B cell (primary cell): Measurements from ENCODE around the gene CDC42. TPM values are rescaled to one million over a fixed set of nuclear protein-coding genes. Genes with fewer than 3 reads are reported as not detected.

Experiments
- ATAC-seq: fragments of 200-7000 bp; cut with Tn5 transposase; one replicate; pipeline ENCODE4 v1.10.0; 2021; ENCODE audit warnings: low read depth, mild to moderate bottlenecking, moderate number of reproducible peaks, moderate library complexity
- CTCF ChIA-PET: fragments of 350-600 bp; sonication (Branson Sonifier 250); formaldehyde crosslinking; loops from one replicate; lab custom pipeline; 2021; ENCODE audit warnings: antibody characterized with exemption, inconsistent platforms; lab: Charles Lee
- POLR2A ChIA-PET: fragments of 350-600 bp; sonication (Branson Sonifier 250); formaldehyde crosslinking; loops from one replicate; lab custom pipeline; 2021; ENCODE audit warnings: antibody characterized with exemption; lab: Charles Lee
- DNase-seq: peaks from one replicate; pipeline ENCODE4 v3.0.0; 2013
- H2AFZ ChIP-seq: 2 replicates; pipeline ENCODE4 v1.6.1; 2012; ENCODE audit warnings: mild to moderate bottlenecking, low read depth, low read length; ENCODE audit not compliant: insufficient read depth, poor library complexity, severe bottlenecking
- H3K27ac ChIP-seq, 2 donors: 1 replicate in 1 of 2; 2 replicates in 1 of 2; pipeline ENCODE4 v1.5.1; 2012 to 2013; ENCODE audit warnings: low read length in 2 of 2, mild to moderate bottlenecking in 2 of 2, moderate library complexity in 1 of 2
- H3K27me3 ChIP-seq, 4 experiments: fragments of 200-600 bp in 1 of 4; sonication (generic) in 1 of 4; replicated peaks in 1 of 4; 1 replicate in 2 of 4; 2 replicates in 2 of 4; pipeline versions ENCODE4 v1.6.1 to v1.7.0; 2013 to 2016; ENCODE audit warnings: low read length in 3 of 4, mild to moderate bottlenecking in 2 of 4, mixed read lengths in 1 of 4, moderate library complexity in 1 of 4; ENCODE audit not compliant: insufficient read depth in 4 of 4, control insufficient read depth in 3 of 4; ENCODE audit errors: control extremely low read depth in 1 of 4
- H3K36me3 ChIP-seq, 2 experiments: replicated peaks in 1 of 2; 1 replicate in 1 of 2; 2 replicates in 1 of 2; pipeline versions ENCODE4 v1.6.1 to v1.7.1; 2013; ENCODE audit warnings: low read length in 1 of 2; ENCODE audit not compliant: insufficient read depth in 2 of 2, control insufficient read depth in 1 of 2; ENCODE audit errors: control extremely low read depth in 1 of 2, extremely low read depth in 1 of 2
- H3K4me1 ChIP-seq, 2 donors: fragments of 200-600 bp in 1 of 2; sonication (generic) in 1 of 2; 1 replicate in 1 of 2; 2 replicates in 1 of 2; pipeline versions ENCODE4 v1.5.1 to v1.6.1; 2013 to 2017; ENCODE audit warnings: low read length in 2 of 2; ENCODE audit not compliant: control insufficient read depth in 2 of 2, insufficient read depth in 2 of 2
- H3K4me2 ChIP-seq: replicated peaks from 2 replicates; pipeline ENCODE3; 2012; ENCODE audit warnings: mild to moderate bottlenecking, low read depth, low read length; ENCODE audit not compliant: poor library complexity, severe bottlenecking
- H3K4me3 ChIP-seq, 5 experiments: fragments of 200-600 bp in 1 of 5; sonication (generic) in 1 of 5; 1 replicate in 3 of 5; 2 replicates in 2 of 5; pipeline versions ENCODE4 v1.5.1 to v1.7.0; 2011 to 2016; ENCODE audit warnings: low read length in 4 of 5, mild to moderate bottlenecking in 4 of 5, low read depth in 2 of 5, control low read depth in 1 of 5, moderate library complexity in 1 of 5; ENCODE audit not compliant: insufficient read depth in 1 of 5; ENCODE audit errors: control extremely low read depth in 1 of 5, extremely low read depth in 1 of 5
- H3K79me2 ChIP-seq: fragments of 200-600 bp; sonication (generic); one replicate; pipeline ENCODE4 v1.6.0; 2016; ENCODE audit warnings: low read length; ENCODE audit not compliant: control insufficient read depth, insufficient read depth
- H3K9ac ChIP-seq: fragments of 200-600 bp; sonication (generic); 2 replicates; pipeline ENCODE4 v1.6.1; 2017; ENCODE audit warnings: mild to moderate bottlenecking, low read length, moderate library complexity
- H3K9me3 ChIP-seq, 3 donors: one replicate each; pipeline versions ENCODE4 v1.6.1 to v1.7.1; 2013; ENCODE audit warnings: low read length in 2 of 3; ENCODE audit not compliant: control insufficient read depth in 2 of 3, insufficient read depth in 1 of 3; ENCODE audit errors: control extremely low read depth in 1 of 3
- H4K20me1 ChIP-seq: 2 replicates; pipeline ENCODE4 v1.6.0; 2012; ENCODE audit warnings: mild to moderate bottlenecking, low read length; ENCODE audit not compliant: insufficient read depth, control insufficient read depth, poor library complexity, severe bottlenecking
- H3K27ac Mint-ChIP-seq: one replicate; pipeline ENCODE4 v1.8.0; 2021; ENCODE audit warnings: mixed read lengths
- H3K27me3 Mint-ChIP-seq: one replicate; pipeline ENCODE4 v1.8.0; 2021; ENCODE audit warnings: mixed read lengths
- H3K4me1 Mint-ChIP-seq: one replicate; pipeline ENCODE4 v1.8.0; 2021; ENCODE audit warnings: mixed read lengths
- H3K4me3 Mint-ChIP-seq: one replicate; pipeline ENCODE4 v1.8.0; 2021; ENCODE audit warnings: mixed read lengths
- H3K9me3 Mint-ChIP-seq: one replicate; pipeline ENCODE4 v1.8.0; 2022; ENCODE audit warnings: mixed read lengths; ENCODE audit not compliant: insufficient read depth
- EZH2 ChIP-seq: IDR thresholded peaks from 2 replicates; pipeline ENCODE4 v1.6.1; 2012; ENCODE audit warnings: borderline replicate concordance, low read depth, mild to moderate bottlenecking, moderate library complexity, low read length; ENCODE audit not compliant: insufficient read depth, poor library complexity, severe bottlenecking
- WGBS: methylation state at CpG from one replicate; pipeline ENCODE4 v1.1.5; 2013; ENCODE audit warnings: missing lambda C conversion rate; ENCODE audit not compliant: insufficient coverage; 5-methylcytosine and 5-hydroxymethylcytosine counted together
- intact Hi-C: fragments of 100-400 bp; cut with micrococcal nuclease; formaldehyde crosslinking; loops from one replicate; pipeline ENCODE4 v1.10.0; 2022
- polyA plus RNA-seq: library from polyadenylated mRNA; depleted of rRNA; stranded (reverse); fragments of >200 nt; gene quantifications from 2 replicates; pipeline ENCODE4 v1.2.3, GENCODE V29; 2012
- total RNA-seq, 2 donors: library from RNA; stranded (reverse); fragments of 120-200 nt in 1 of 2; gene quantifications; 1 replicate in 1 of 2; 2 replicates in 1 of 2; pipeline versions ENCODE4 v1.2.3 to v1.2.4, GENCODE V29; 2013 to 2022
- TF ChIP-seq, protein P1 (sequence below): fragments of 200-600 bp; IDR thresholded peaks from one replicate; pipeline ENCODE4 v1.8.0; 2022; ENCODE audit warnings: antibody characterized with exemption, mild to moderate bottlenecking

Gene CDC42
- total and polyA plus RNA-seq, 2 donors (not counting 1 experiment from before 2014, with no cell fraction given) = 111 to 202 TPM

- H3K4me1 Mint-ChIP-seq = peaks cover 11% of the 10 kb centered on the region
- no peak for DNase-seq
- no peak overlapping the region for H2AFZ ChIP-seq
- no peaks in the 10 kb centered on the region for H4K20me1 ChIP-seq
- intact Hi-C loops = no loop called here
- CTCF ChIA-PET = interaction anchor here (1.0 to 1.5 kb wide), 3 partner anchors 8 to 508 kb away, joined by 3 to 4 read pairs (median 3); no protein-coding TSS in a partner anchor
- peaks cover 9% of the 10 kb centered on the region for H3K27me3 Mint-ChIP-seq
- TF ChIP-seq, protein P1, sequence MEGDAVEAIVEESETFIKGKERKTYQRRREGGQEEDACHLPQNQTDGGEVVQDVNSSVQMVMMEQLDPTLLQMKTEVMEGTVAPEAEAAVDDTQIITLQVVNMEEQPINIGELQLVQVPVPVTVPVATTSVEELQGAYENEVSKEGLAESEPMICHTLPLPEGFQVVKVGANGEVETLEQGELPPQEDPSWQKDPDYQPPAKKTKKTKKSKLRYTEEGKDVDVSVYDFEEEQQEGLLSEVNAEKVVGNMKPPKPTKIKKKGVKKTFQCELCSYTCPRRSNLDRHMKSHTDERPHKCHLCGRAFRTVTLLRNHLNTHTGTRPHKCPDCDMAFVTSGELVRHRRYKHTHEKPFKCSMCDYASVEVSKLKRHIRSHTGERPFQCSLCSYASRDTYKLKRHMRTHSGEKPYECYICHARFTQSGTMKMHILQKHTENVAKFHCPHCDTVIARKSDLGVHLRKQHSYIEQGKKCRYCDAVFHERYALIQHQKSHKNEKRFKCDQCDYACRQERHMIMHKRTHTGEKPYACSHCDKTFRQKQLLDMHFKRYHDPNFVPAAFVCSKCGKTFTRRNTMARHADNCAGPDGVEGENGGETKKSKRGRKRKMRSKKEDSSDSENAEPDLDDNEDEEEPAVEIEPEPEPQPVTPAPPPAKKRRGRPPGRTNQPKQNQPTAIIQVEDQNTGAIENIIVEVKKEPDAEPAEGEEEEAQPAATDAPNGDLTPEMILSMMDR = no peak
- no peak for TF ChIP-seq EZH2
- H3K9me3 Mint-ChIP-seq = no peaks in the 10 kb centered on the region
- peaks cover 0 to 11% of the 10 kb centered on the region in 2 donors for H3K4me1 ChIP-seq
- 52% methylated on average over 9 of the region's 15 CpGs for WGBS
- POLR2A ChIA-PET = no interaction called here
- H3K4me2 ChIP-seq = no peak overlapping the region
- H3K79me2 ChIP-seq = no peaks in the 10 kb centered on the region
- no peak overlapping the region for H3K4me3 Mint-ChIP-seq
- no peak overlapping the region for H3K4me3 ChIP-seq
- no peak for ATAC-seq
- no peak overlapping the region for H3K9ac ChIP-seq
- H3K36me3 ChIP-seq = no peaks in the 10 kb centered on the region
- H3K27ac Mint-ChIP-seq = no peak overlapping the region
- no peaks in the 10 kb centered on the region for H3K9me3 ChIP-seq
- H3K27me3 ChIP-seq = peaks cover 0 to 13% (median 3%) of the 10 kb centered on the region in 4 experiments
- H3K27ac ChIP-seq = no peak overlapping the region
These were observed 81.4 kb downstream of the CDC42 start for GRCh38 chr1:22133931-22134324.

GRCh38 chr1:22137004-22137720 is 84.7 kb downstream of the CDC42 start:
- Histone ChIP-seq H3K4me3 (no peak overlapping the region), H3K79me2 (no peaks in the 10 kb centered on the region), H3K27me3 (peaks cover 0 to 36% (median 15%) of the 10 kb centered on the region in 4 experiments), H3K36me3 (no peaks in the 10 kb centered on the region), H3K4me1 (peaks cover 7 to 14% of the 10 kb centered on the region in 2 donors), H3K9ac (no peak overlapping the region), H2AFZ (no peak overlapping the region), H3K9me3 (no peaks in the 10 kb centered on the region), H4K20me1 (peaks cover 8% of the 10 kb centered on the region), H3K4me2 (no peak overlapping the region), H3K27ac (no peak overlapping the region)
- Mint-ChIP-seq H3K4me3 (no peak overlapping the region), H3K4me1 (peaks cover 16% of the 10 kb centered on the region), H3K9me3 (no peaks in the 10 kb centered on the region), H3K27me3 (peaks cover 15% of the 10 kb centered on the region), H3K27ac (no peak overlapping the region)
- no peak for ATAC-seq
- intact Hi-C loops = no loop called here
- DNase-seq = no peak
- ChIA-PET POLR2A (no interaction called here), CTCF (no interaction called here)
- 86% methylated on average over 12 of the region's 16 CpGs for WGBS
- TF ChIP-seq, protein P1 = no peak
- no peak for TF ChIP-seq EZH2
